ENCODE measurements around the gene DCBLD1. TPM values are rescaled to one million over a fixed set of nuclear protein-coding genes. Genes with fewer than 3 reads are reported as not detected.

DCBLD1 gene
- polyA plus RNA-seq, 3 donors: 2.9 to 3.3 (median 3.1) TPM

DNA sequence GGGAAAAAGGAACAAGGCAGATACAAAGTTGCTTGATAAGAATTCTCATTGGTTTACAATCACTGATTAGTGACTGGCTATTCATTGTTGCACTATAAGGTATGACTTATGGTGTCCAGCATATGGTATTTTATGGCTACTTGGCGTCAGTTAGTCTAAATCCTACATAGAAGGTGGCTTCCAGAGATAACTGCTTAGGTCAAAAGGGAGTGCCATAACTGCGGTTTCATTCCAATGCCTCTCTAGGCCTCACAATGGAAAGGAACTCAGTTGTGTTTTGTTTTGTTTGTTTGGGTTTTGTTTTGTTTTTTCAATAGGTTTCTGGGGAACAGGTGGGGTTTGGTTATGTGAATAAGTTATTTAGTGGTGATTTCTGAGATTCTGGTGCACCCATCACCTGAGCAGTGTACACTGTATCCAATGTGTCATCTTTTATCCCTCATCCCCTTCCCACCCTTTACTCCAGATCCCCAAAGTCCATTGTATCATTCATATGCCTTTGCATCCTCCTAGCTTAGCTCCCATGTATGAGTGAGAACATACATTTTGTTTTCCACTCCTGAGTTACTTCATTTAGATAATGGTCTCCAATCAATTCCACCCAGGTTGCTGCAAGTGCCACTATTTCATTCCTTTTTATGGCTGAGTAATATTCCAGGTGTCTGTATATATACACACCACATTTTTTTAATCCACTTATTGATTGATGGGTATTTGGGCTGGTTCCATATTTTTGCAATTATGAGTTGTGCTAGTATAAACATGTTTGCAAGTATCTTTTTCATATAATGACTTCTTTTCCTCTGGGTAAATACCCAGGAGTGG, 112.8 kb downstream of the DCBLD1 start:
- Histone ChIP-seq H4K20me1 (ENCODE audit: insufficient read depth, low read length) (peaks cover 47% of the 10 kb centered on the region), H3K4me3 (replicated peaks in 1 of 3; ENCODE audit: low read depth in 2 of 3, low read length in 3 of 3) (no peak overlapping the region), H2AFZ (ENCODE audit: insufficient read depth, low read depth, low read length, poor library complexity, severe bottlenecking) (no peak overlapping the region), H3K9me3 (replicated peaks in 1 of 2; ENCODE audit: control insufficient read depth in 1 of 2, insufficient read depth in 1 of 2, low read length in 2 of 2) (peaks cover 0 to 8% of the 10 kb centered on the region in 2 donors), H3K4me1 (ENCODE audit: control insufficient read depth in 1 of 2, insufficient read depth in 2 of 2, low read length in 2 of 2) (peaks cover 8 to 13% of the 10 kb centered on the region in 2 donors), H3K79me2 (ENCODE audit: insufficient read depth, low read length) (peaks cover 78% of the 10 kb centered on the region), H3K36me3 (replicated peaks in 1 of 2; ENCODE audit: control insufficient read depth in 1 of 2, insufficient read depth in 2 of 2, low read length in 2 of 2) (peaks cover 0 to 14% of the 10 kb centered on the region in 2 donors), H3K9ac (ENCODE audit: insufficient read depth, low read length, poor library complexity, severe bottlenecking) (no peak overlapping the region), H3K27ac (ENCODE audit: low read depth in 1 of 2, low read length in 2 of 2) (no peak overlapping the region), H3K4me2 (replicated peaks; ENCODE audit: extremely low read depth, low read length, poor library complexity, severe bottlenecking) (no peak overlapping the region), H3K27me3 (ENCODE audit: control insufficient read depth in 2 of 2, insufficient read depth in 2 of 2, low read length in 2 of 2) (no peaks in the 10 kb centered on the region)
- peaks cover 18 to 27% of the 10 kb centered on the region in 2 donors for H3K36me3 Mint-ChIP-seq
- TF ChIP-seq, protein P1, sequence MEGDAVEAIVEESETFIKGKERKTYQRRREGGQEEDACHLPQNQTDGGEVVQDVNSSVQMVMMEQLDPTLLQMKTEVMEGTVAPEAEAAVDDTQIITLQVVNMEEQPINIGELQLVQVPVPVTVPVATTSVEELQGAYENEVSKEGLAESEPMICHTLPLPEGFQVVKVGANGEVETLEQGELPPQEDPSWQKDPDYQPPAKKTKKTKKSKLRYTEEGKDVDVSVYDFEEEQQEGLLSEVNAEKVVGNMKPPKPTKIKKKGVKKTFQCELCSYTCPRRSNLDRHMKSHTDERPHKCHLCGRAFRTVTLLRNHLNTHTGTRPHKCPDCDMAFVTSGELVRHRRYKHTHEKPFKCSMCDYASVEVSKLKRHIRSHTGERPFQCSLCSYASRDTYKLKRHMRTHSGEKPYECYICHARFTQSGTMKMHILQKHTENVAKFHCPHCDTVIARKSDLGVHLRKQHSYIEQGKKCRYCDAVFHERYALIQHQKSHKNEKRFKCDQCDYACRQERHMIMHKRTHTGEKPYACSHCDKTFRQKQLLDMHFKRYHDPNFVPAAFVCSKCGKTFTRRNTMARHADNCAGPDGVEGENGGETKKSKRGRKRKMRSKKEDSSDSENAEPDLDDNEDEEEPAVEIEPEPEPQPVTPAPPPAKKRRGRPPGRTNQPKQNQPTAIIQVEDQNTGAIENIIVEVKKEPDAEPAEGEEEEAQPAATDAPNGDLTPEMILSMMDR (IDR thresholded peaks at IDR 0.05): no peak
- intact Hi-C loops (cut with micrococcal nuclease): no loop called here
- WGBS (ENCODE audit: insufficient coverage): 92% methylated on average over 2 of the region's 2 CpGs
- no peak for DNase-seq
- H3K9me3 Mint-ChIP-seq: peaks cover 0 to 13% (median 9%) of the 10 kb centered on the region in 7 donors
- H3K27me3 Mint-ChIP-seq (ENCODE audit: low read depth in 3 of 3): peaks cover 0 to under 1% (median 0%) of the 10 kb centered on the region in 3 donors
- H3K27ac Mint-ChIP-seq: no peak overlapping the region
- H3K4me1 Mint-ChIP-seq: peaks cover 15% of the 10 kb centered on the region
- no peak overlapping the region for H3K4me3 Mint-ChIP-seq

DNA sequence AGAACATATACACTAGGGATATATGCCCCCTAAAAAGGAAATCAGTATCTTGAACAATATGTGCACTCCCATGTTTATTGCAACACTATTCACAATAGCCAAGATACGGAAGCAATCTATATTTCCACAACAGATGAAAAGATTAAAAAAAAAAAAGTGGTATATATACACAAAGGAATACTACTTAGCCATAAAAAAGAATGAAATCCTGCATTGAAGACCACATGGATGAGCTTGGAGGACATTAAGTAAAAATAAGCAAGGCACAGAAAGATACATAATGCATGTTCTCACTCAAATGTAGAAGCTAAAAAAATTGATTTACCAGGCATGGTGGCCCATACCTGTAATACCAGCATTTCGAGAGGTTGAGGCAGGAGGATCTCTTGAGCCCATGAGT, 115.3 kb downstream of the DCBLD1 start:
- TF ChIP-seq, protein P1 (IDR thresholded peaks at IDR 0.05): no peak
- Mint-ChIP-seq H3K4me3 (no peak overlapping the region), H3K9me3 (peaks cover 0 to 13% (median 9%) of the 10 kb centered on the region in 7 donors), H3K36me3 (peaks cover 13 to 23% of the 10 kb centered on the region in 2 donors), H3K27ac (no peak overlapping the region), H3K4me1 (peaks cover 28% of the 10 kb centered on the region), H3K27me3 (ENCODE audit: low read depth in 3 of 3) (no peaks in the 10 kb centered on the region)
- Histone ChIP-seq H3K9me3 (replicated peaks in 1 of 2; ENCODE audit: control insufficient read depth in 1 of 2, insufficient read depth in 1 of 2, low read length in 2 of 2) (peaks cover 0 to 8% of the 10 kb centered on the region in 2 donors), H3K79me2 (ENCODE audit: insufficient read depth, low read length) (peaks cover 84% of the 10 kb centered on the region), H3K4me2 (replicated peaks; ENCODE audit: extremely low read depth, low read length, poor library complexity, severe bottlenecking) (no peak overlapping the region), H3K4me3 (replicated peaks in 1 of 3; ENCODE audit: low read depth in 2 of 3, low read length in 3 of 3) (no peak overlapping the region), H3K4me1 (ENCODE audit: control insufficient read depth in 1 of 2, insufficient read depth in 2 of 2, low read length in 2 of 2) (peaks cover 22 to 31% of the 10 kb centered on the region in 2 donors), H2AFZ (ENCODE audit: insufficient read depth, low read depth, low read length, poor library complexity, severe bottlenecking) (no peak overlapping the region), H3K27ac (ENCODE audit: low read depth in 1 of 2, low read length in 2 of 2) (no peak overlapping the region), H3K27me3 (ENCODE audit: control insufficient read depth in 2 of 2, insufficient read depth in 2 of 2, low read length in 2 of 2) (no peaks in the 10 kb centered on the region), H3K9ac (ENCODE audit: insufficient read depth, low read length, poor library complexity, severe bottlenecking) (no peak overlapping the region), H4K20me1 (ENCODE audit: insufficient read depth, low read length) (peaks cover 34% of the 10 kb centered on the region), H3K36me3 (replicated peaks in 1 of 2; ENCODE audit: control insufficient read depth in 1 of 2, insufficient read depth in 2 of 2, low read length in 2 of 2) (peaks cover 0 to 11% of the 10 kb centered on the region in 2 donors)
- intact Hi-C loops (cut with micrococcal nuclease): no loop called here
- DNase-seq: no peak
- no CpG with 5 or more reads among the region's 2 CpGs for WGBS (ENCODE audit: insufficient coverage)

Small RNA genes within 50 kb of the gene (small RNA-seq; reads per million reads assigned to genes)
- gene RNU6-253P (ENCODE audit: insufficient read length, low read depth): not detected

Other genes starting within 250 kb of the DCBLD1 start
- not detected for gene VGLL2, start 217.1 kb upstream of the DCBLD1 start, polyA plus RNA-seq
- gene ROS1, start 56.7 kb upstream of the DCBLD1 start, polyA plus RNA-seq: not detected
- 1 to 10 TPM; 2.7 to 8.0 (median 5.2) TPM for gene GOPC, start 119.8 kb downstream of the DCBLD1 start, polyA plus RNA-seq
- gene NUS1, start 192.8 kb downstream of the DCBLD1 start, polyA plus RNA-seq: 10 to 100 TPM in 2 of 3 donors, 1 to 10 TPM in 1; 8.7 to 16.8 (median 15.6) TPM

All from CD14-positive monocyte (primary cell).